GM12878 (cell line): ENCODE results near the gene SNAI1. TPM values are rescaled to one million over a fixed set of nuclear protein-coding genes. Genes with fewer than 3 reads are reported as not detected.

Source experiments
- ATAC-seq: fragments of 200-7000 bp; cut with Tn5 transposase; 3 replicates; pipeline ENCODE4 v1.9.1; 2020; ENCODE audit warnings: mild to moderate bottlenecking, moderate library complexity
- BruUV-seq: library from RNA; stranded (reverse); fragments of 400-500 nt; replicated peaks from 2 replicates; lab custom pipeline; 2021; lab: Mats Ljungman, UMichigan
- CTCF ChIA-PET: fragments of 300-600 bp; sonication (Branson Sonifier 250); formaldehyde crosslinking; extraction: SDS; loops from one replicate; lab custom pipeline; 2021; ENCODE audit warnings: inconsistent platforms; lab: Yijun Ruan, JAX
- POLR2A ChIA-PET: fragments of 350-600 bp; formaldehyde crosslinking; extraction: SDS; loops from one replicate; lab custom pipeline; 2021; ENCODE audit warnings: inconsistent platforms; lab: Charles Lee
- RAD21 ChIA-PET: fragments of 300-600 bp; sonication (Branson Sonifier 250); formaldehyde crosslinking; loops from one replicate; lab custom pipeline; 2023; ENCODE audit warnings: antibody characterized with exemption; ENCODE audit not compliant: unreplicated experiment; lab: Charles Lee
- SMC1A ChIA-PET: fragments of 300-600 bp; sonication (Branson Sonifier 250); formaldehyde crosslinking; loops from one replicate; lab custom pipeline; 2023; ENCODE audit not compliant: unreplicated experiment, uncharacterized antibody; lab: Charles Lee
- DNase-seq: peaks from one replicate; pipeline ENCODE4 v3.0.0-alpha.2; 2011; ENCODE audit warnings: low read depth, low spot score
- FAIRE-seq: peaks from 3 replicates; lab custom pipeline; 2011; peaks lifted over from hg19 to GRCh38; lab: Jason Lieb, UNC
- H2AFZ ChIP-seq: 2 replicates; pipeline ENCODE4 v1.6.0; 2011; ENCODE audit warnings: low read depth, low read length, control low read depth; ENCODE audit not compliant: control insufficient read depth
- H3K27ac ChIP-seq: 2 replicates; pipeline ENCODE4 v1.5.1; 2011; ENCODE audit warnings: control low read depth; ENCODE audit not compliant: control insufficient read depth, insufficient read depth
- H3K27me3 ChIP-seq, 2 experiments: replicated peaks in 1 of 2; 2 replicates each; pipeline versions ENCODE4 v1.6.0 to v1.6.1; 2011; ENCODE audit warnings: low read length in 1 of 2; ENCODE audit not compliant: control insufficient read depth in 2 of 2, insufficient read depth in 2 of 2
- H3K36me3 ChIP-seq, 2 experiments: 2 replicates each; pipeline ENCODE4 v1.5.1; 2011; ENCODE audit warnings: low read length in 1 of 2; ENCODE audit not compliant: control insufficient read depth in 2 of 2, insufficient read depth in 2 of 2
- H3K4me1 ChIP-seq: 2 replicates; pipeline ENCODE4 v1.6.1; 2011; ENCODE audit warnings: mild to moderate bottlenecking, low read length, moderate library complexity, mixed read lengths; ENCODE audit not compliant: control insufficient read depth, insufficient read depth
- H3K4me2 ChIP-seq: 2 replicates; pipeline ENCODE4 v1.6.0; 2011; ENCODE audit warnings: control low read depth; ENCODE audit not compliant: control insufficient read depth, insufficient read depth
- H3K4me3 ChIP-seq: fragments of 200-600 bp; sonication (generic); 2 replicates; pipeline ENCODE4 v1.5.1; 2016
- H3K79me2 ChIP-seq: 2 replicates; pipeline ENCODE4 v1.6.0; 2011; ENCODE audit warnings: low read length; ENCODE audit not compliant: control insufficient read depth, insufficient read depth
- H3K9ac ChIP-seq: 2 replicates; pipeline ENCODE4 v1.8.0; 2011; ENCODE audit warnings: low read length, control low read depth, mixed read lengths; ENCODE audit not compliant: control insufficient read depth, insufficient read depth
- H3K9me3 ChIP-seq: replicated peaks from 3 replicates; pipeline ENCODE4 v1.5.1; 2011; ENCODE audit warnings: mild to moderate bottlenecking, low read length; ENCODE audit not compliant: control insufficient read depth, insufficient read depth
- H4K20me1 ChIP-seq: 2 replicates; pipeline ENCODE4 v1.6.0; 2011; ENCODE audit not compliant: control insufficient read depth, insufficient read depth
- ATF7 ChIP-seq: fragments of 450-650 bp; IDR thresholded peaks from 2 replicates; pipeline ENCODE4 v1.6.1; 2016; ENCODE audit warnings: low read depth, mild to moderate bottlenecking
- GATAD2B ChIP-seq: fragments of 450-650 bp; conservative IDR thresholded peaks from 2 replicates; pipeline ENCODE4 v1.6.1; 2017; ENCODE audit warnings: low read depth, mild to moderate bottlenecking, moderate library complexity
- HCFC1 ChIP-seq: fragments of 150-350 bp; IDR thresholded peaks from 2 replicates; pipeline ENCODE4 v1.6.1; 2014; ENCODE audit warnings: low read length
- HDGF ChIP-seq: fragments of 450-650 bp; IDR thresholded peaks from 2 replicates; pipeline ENCODE4 v1.6.1; 2016; ENCODE audit warnings: antibody characterized with exemption
- IKZF1 ChIP-seq: fragments of 450-650 bp; conservative IDR thresholded peaks from 2 replicates; pipeline ENCODE4 v1.6.1; 2017; ENCODE audit warnings: antibody characterized with exemption, mild to moderate bottlenecking
- IKZF2 ChIP-seq, 2 experiments: fragments of 450-650 bp; IDR thresholded peaks; 2 replicates each; pipeline ENCODE4 v1.6.1; 2017; ENCODE audit warnings: mild to moderate bottlenecking in 2 of 2, moderate library complexity in 2 of 2
- MEF2A ChIP-seq: IDR thresholded peaks from 2 replicates; pipeline ENCODE4 v1.6.1; 2011; ENCODE audit warnings: low read depth, mild to moderate bottlenecking, low read length, moderate library complexity; ENCODE audit not compliant: insufficient read depth
- NR2C2 ChIP-seq: IDR thresholded peaks from 2 replicates; pipeline ENCODE4 v1.6.1; 2011; ENCODE audit warnings: borderline replicate concordance, low read depth; ENCODE audit not compliant: control insufficient read depth, insufficient read length
- PML ChIP-seq: IDR thresholded peaks from 2 replicates; pipeline ENCODE4 v1.6.1; 2012; ENCODE audit warnings: low read length, inconsistent platforms
- POLR2A ChIP-seq: IDR thresholded peaks from 2 replicates; pipeline ENCODE4 v1.6.1; 2011; ENCODE audit warnings: low read depth, mild to moderate bottlenecking, low read length
- RBBP5 ChIP-seq: fragments of 200-600 bp; sonication (generic); conservative IDR thresholded peaks from 2 replicates; pipeline ENCODE4 v1.6.1; 2016
- SIX5 ChIP-seq: IDR thresholded peaks from 2 replicates; pipeline ENCODE4 v1.6.1; 2011; ENCODE audit warnings: mild to moderate bottlenecking, low read depth, low read length, moderate library complexity; ENCODE audit not compliant: severe bottlenecking
- SRF ChIP-seq, 2 experiments: IDR thresholded peaks; 2 replicates each; pipeline ENCODE4 v1.6.1; 2011; ENCODE audit warnings: low read depth in 2 of 2, low read length in 2 of 2, mild to moderate bottlenecking in 1 of 2, moderate library complexity in 1 of 2
- ZBED1 ChIP-seq: IDR thresholded peaks from 2 replicates; pipeline ENCODE4 v1.6.1; 2016; ENCODE audit warnings: borderline replicate concordance
- ZNF274 ChIP-seq: IDR thresholded peaks from one replicate; pipeline ENCODE4 v1.8.0; 2011; ENCODE audit not compliant: insufficient read length, insufficient read depth
- WGBS: methylation state at CpG from one replicate; pipeline ENCODE4 v1.1.6; 2016; ENCODE audit warnings: low lambda C conversion rate; ENCODE audit not compliant: insufficient replicate concordance, insufficient coverage; ENCODE audit errors: missing lambda C conversion rate; 5-methylcytosine and 5-hydroxymethylcytosine counted together
- in situ Hi-C: fragments of 300-500 bp; cut with MboI; formaldehyde crosslinking; loops from 9 replicates; pipeline ENCODE4 v1.14.3; 2018; ENCODE audit warnings: mixed read lengths
- intact Hi-C: fragments of 100-400 bp; cut with micrococcal nuclease; formaldehyde crosslinking; loops from one replicate; pipeline ENCODE4 v1.14.2; 2022; ENCODE audit not compliant: unreplicated experiment
- polyA plus RNA-seq, 11 experiments: library from polyadenylated mRNA; depleted of rRNA in 4 of 11; unstranded in 6 of 11; stranded (reverse) in 5 of 11; fragments of >200 nt; fragmentation: Nextera tagmentation in 4 of 11; fragmentation: Illumina TruSeq in 1 of 11; extraction: Ambion mirVana in 4 of 11; extraction: Trizol in 1 of 11; gene quantifications; 1 replicate in 1 of 11; 2 replicates in 10 of 11; pipeline versions ENCODE4 v1.2.1 to v1.2.3, GENCODE V29; 2011 to 2016; ENCODE audit warnings: inconsistent platforms in 2 of 11, missing spikeins in 2 of 11, low read depth in 1 of 11
- total RNA-seq, 4 experiments: library from RNA; depleted of rRNA in 3 of 4; stranded (reverse); fragments of >200 nt in 3 of 4; fragmentation: Illumina TruSeq in 1 of 4; extraction: Trizol in 1 of 4; gene quantifications; 2 replicates each; pipeline versions ENCODE4 v1.2.1 to v1.2.3, GENCODE V29; 2013 to 2021
- TF ChIP-seq, protein P1 (sequence below): fragments of 450-650 bp; IDR thresholded peaks from 2 replicates; pipeline ENCODE4 v1.6.1; 2018; ENCODE audit warnings: borderline replicate concordance, mild to moderate bottlenecking; ENCODE audit not compliant: partially characterized antibody
- TF ChIP-seq, protein P2 (sequence below): IDR thresholded peaks from 2 replicates; pipeline ENCODE4 v1.6.1; 2012; ENCODE audit warnings: low read length, inconsistent platforms

The SNAI1 gene
- total and polyA plus RNA-seq, 10 of the 15 experiments (the other 5 are each of a cell fraction or from before 2014, with no cell fraction given), result 0.11 to 0.79 (median 0.24) TPM; not detected in 2

DNA sequence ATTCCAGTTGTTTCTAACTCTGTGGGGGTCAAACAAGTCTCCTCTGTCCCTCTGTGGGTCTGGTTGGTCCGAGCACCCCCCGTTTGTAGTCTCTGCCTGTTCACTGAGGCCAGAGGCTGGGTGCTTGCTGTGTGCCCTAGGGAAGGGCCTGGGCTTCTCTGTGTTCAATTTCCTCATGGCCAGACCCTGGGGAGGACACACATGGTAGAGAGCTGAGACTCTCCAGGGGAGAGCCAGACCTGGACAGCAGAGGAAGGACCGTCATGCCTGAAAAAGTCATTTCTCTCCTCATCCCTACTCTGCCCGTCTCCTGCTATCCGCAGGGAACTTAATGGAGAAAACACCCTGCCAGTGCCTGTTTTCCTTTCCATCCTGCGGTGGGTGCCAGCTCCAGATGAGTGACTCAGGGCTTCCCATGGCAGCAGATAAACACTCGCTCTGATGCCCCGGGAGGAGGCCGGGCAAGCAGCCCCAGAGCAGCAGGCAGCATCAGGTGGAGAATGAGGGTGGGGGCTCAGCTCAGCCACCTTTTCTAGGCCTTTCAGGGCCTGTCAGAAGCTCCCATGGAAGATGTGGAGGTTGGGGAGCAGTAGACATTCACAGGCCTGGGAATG, 51.9 kb downstream of the SNAI1 start (continued):
- TF ChIP-seq SRF (IDR thresholded peaks at IDR 0.05; ENCODE audit: low read depth in 2 of 2, low read length in 2 of 2) (no peak), SIX5 (no peak)

GRCh38 chr20:50036703-50037102, 53.9 kb downstream of the SNAI1 start:
- peaks cover 10% of the 10 kb centered on the region for H3K4me1 ChIP-seq
- H3K36me3 ChIP-seq, result no peaks in the 10 kb centered on the region
- no peaks in the 10 kb centered on the region for H4K20me1 ChIP-seq
- ATAC-seq (no peak), FAIRE-seq (no peak), DNase-seq (no peak)
- in situ Hi-C loops, result no loop called here
- ChIA-PET CTCF (interaction anchor here (0.9 to 1.5 kb wide), 3 partner anchors 15 to 49 kb away, joined by 3 to 5 read pairs (median 3); no protein-coding TSS in a partner anchor), SMC1A (interaction anchor here (1.0 to 1.4 kb wide), 2 partner anchors 12 to 35 kb away, joined by 5 read pairs; no protein-coding TSS in a partner anchor), POLR2A (interaction anchor here (0.6 to 1.2 kb wide), 2 partner anchors 24 to 137 kb away, joined by 3 to 7 read pairs; no protein-coding TSS in a partner anchor), RAD21 (interaction anchor here (1.1 kb wide), 1 partner anchor 57 kb away, joined by 4 read pairs; no protein-coding TSS in a partner anchor)
- no peak overlapping the region for H3K27ac ChIP-seq
- no peak overlapping the region for H3K4me3 ChIP-seq
- no peaks in the 10 kb centered on the region for H3K79me2 ChIP-seq
- BruUV-seq, result no TSS peak
- intact Hi-C loops, result no loop called here
- H3K9ac ChIP-seq, result no peak overlapping the region
- H3K27me3 ChIP-seq, result no peaks in the 10 kb centered on the region; a peak in 1 of 4 replicates
- no peak overlapping the region for H3K4me2 ChIP-seq
- no peaks in the 10 kb centered on the region for H3K9me3 ChIP-seq
- WGBS, result 60% methylated on average over 3 of the region's 3 CpGs
- TF ChIP-seq, protein P1, sequence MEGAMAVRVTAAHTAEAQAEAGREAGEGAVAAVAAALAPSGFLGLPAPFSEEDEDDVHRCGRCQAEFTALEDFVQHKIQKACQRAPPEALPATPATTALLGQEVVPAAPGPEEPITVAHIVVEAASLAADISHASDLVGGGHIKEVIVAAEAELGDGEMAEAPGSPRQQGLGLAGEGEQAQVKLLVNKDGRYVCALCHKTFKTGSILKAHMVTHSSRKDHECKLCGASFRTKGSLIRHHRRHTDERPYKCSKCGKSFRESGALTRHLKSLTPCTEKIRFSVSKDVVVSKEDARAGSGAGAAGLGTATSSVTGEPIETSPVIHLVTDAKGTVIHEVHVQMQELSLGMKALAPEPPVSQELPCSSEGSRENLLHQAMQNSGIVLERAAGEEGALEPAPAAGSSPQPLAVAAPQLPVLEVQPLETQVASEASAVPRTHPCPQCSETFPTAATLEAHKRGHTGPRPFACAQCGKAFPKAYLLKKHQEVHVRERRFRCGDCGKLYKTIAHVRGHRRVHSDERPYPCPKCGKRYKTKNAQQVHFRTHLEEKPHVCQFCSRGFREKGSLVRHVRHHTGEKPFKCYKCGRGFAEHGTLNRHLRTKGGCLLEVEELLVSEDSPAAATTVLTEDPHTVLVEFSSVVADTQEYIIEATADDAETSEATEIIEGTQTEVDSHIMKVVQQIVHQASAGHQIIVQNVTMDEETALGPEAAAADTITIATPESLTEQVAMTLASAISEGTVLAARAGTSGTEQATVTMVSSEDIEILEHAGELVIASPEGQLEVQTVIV, result no peak
- TF ChIP-seq NR2C2 (no peak), IKZF1 (no peak), ZBED1 (no peak), ATF7 (no peak), HDGF (no peak), HCFC1 (no peak), GATAD2B (no peak), POLR2A (no peak), IKZF2 (IDR thresholded peaks at IDR 0.05) (no peak), MEF2A (no peak), RBBP5 (no peak), PML (no peak), ZNF274 (no peak)
- TF ChIP-seq, protein P2, sequence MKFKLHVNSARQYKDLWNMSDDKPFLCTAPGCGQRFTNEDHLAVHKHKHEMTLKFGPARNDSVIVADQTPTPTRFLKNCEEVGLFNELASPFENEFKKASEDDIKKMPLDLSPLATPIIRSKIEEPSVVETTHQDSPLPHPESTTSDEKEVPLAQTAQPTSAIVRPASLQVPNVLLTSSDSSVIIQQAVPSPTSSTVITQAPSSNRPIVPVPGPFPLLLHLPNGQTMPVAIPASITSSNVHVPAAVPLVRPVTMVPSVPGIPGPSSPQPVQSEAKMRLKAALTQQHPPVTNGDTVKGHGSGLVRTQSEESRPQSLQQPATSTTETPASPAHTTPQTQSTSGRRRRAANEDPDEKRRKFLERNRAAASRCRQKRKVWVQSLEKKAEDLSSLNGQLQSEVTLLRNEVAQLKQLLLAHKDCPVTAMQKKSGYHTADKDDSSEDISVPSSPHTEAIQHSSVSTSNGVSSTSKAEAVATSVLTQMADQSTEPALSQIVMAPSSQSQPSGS, result no peak
- no peak overlapping the region for H2AFZ ChIP-seq
